Uterus (tissue), 4 donors: ENCODE results near the gene AHR. TPM values are rescaled to one million over a fixed set of nuclear protein-coding genes. Genes with fewer than 3 reads are reported as not detected.

Source experiments
- DNase-seq, 2 donors: peaks; one replicate each; pipeline ENCODE4 v3.0.0-alpha.2; 2019 to 2020
- H3K27ac ChIP-seq, 2 donors: fragments of 200-600 bp; sonication (generic); 1 replicate in 1 of 2; 2 replicates in 1 of 2; pipeline ENCODE4 v1.5.1; 2016 to 2018
- H3K27me3 ChIP-seq, 2 donors: fragments of 200-600 bp; sonication (generic); one replicate each; pipeline ENCODE4 v1.5.1; 2018 to 2019; ENCODE audit warnings: control low read depth in 1 of 2
- H3K36me3 ChIP-seq, 2 donors: fragments of 200-600 bp; sonication (generic); one replicate each; pipeline ENCODE4 v1.5.1; 2019; ENCODE audit warnings: control low read depth in 1 of 2
- H3K4me1 ChIP-seq, 2 donors: fragments of 200-600 bp; sonication (generic); one replicate each; pipeline ENCODE4 v1.5.1; 2018 to 2019; ENCODE audit warnings: control low read depth in 1 of 2
- H3K4me3 ChIP-seq, 2 donors: fragments of 200-600 bp; sonication (generic); 1 replicate in 1 of 2; 2 replicates in 1 of 2; pipeline ENCODE4 v1.5.1; 2018 to 2019; ENCODE audit warnings: mild to moderate bottlenecking in 1 of 2
- H3K9me3 ChIP-seq, 2 donors: fragments of 200-600 bp; sonication (generic); one replicate each; pipeline ENCODE4 v1.5.1; 2019; ENCODE audit warnings: control low read depth in 1 of 2
- CTCF ChIP-seq, 4 experiments: fragments of 200-600 bp in 2 of 4; fragments of 450-650 bp in 2 of 4; sonication (generic) in 2 of 4; IDR thresholded peaks; one replicate each; pipeline ENCODE4 v1.5.1; 2016 to 2019; ENCODE audit warnings: antibody characterized with exemption in 4 of 4, mild to moderate bottlenecking in 2 of 4, moderate library complexity in 1 of 4
- POLR2A ChIP-seq, 2 donors: fragments of 450-650 bp; IDR thresholded peaks; one replicate each; pipeline ENCODE4 v1.6.1; 2016; ENCODE audit warnings: antibody characterized with exemption in 2 of 2, mild to moderate bottlenecking in 1 of 2, moderate library complexity in 1 of 2
- intact Hi-C: fragments of 100-400 bp; cut with DNase I; formaldehyde crosslinking; loops from one replicate; pipeline ENCODE4 v1.15.1; 2023; ENCODE audit warnings: low total_unique reads
- total RNA-seq, 4 donors: library from RNA; depleted of rRNA in 3 of 4; stranded (reverse); fragments of >200 nt in 3 of 4; gene quantifications; one replicate each; pipeline versions ENCODE4 v1.1.0 to v1.2.4, GENCODE V29; 2014 to 2023
- donor health status: DM: yes; HTN: yes; CAD: no.

Gene AHR
- total RNA-seq = 100 to 1,000 TPM in 1 of 4 donors, 10 to 100 TPM in 3; 43.7 to 160 (median 91.5) TPM

GRCh38 chr7:17298102-17298839, at the start of gene AHR:
AHR (plus strand) TSS chr7:17298652; CDS start chr7:17299265, 613 bp downstream.
- DNase-seq = peak; percentile 85 to 93
- no peaks in the 10 kb centered on the region for H3K9me3 ChIP-seq
- peak within 1 kb of the TSS; percentile 56 to 78 for H3K4me3 ChIP-seq
- TF ChIP-seq POLR2A (IDR thresholded peaks at IDR 0.05) = peak; percentile 84 to 86
- TF ChIP-seq CTCF (IDR thresholded peaks at IDR 0.05) = no peak
- peak within 1 kb of the TSS; percentile 76 to 87 for H3K27ac ChIP-seq
- intact Hi-C loops = no loop called here
- H3K36me3 ChIP-seq = no peaks in the 10 kb centered on the region
- H3K27me3 ChIP-seq = no peaks in the 10 kb centered on the region
- H3K4me1 ChIP-seq = no peaks in the 10 kb centered on the region

GRCh38 chr7:17253885-17254284, 44.6 kb upstream of the AHR start:
- TF ChIP-seq CTCF (IDR thresholded peaks at IDR 0.05) = no peak
- TF ChIP-seq POLR2A (IDR thresholded peaks at IDR 0.05) = no peak
- H3K4me3 ChIP-seq = no peak overlapping the region
- no peaks in the 10 kb centered on the region for H3K27me3 ChIP-seq
- no peaks in the 10 kb centered on the region for H3K36me3 ChIP-seq
- DNase-seq = no peak
- intact Hi-C loops = no loop called here
- no peaks in the 10 kb centered on the region for H3K4me1 ChIP-seq
- H3K27ac ChIP-seq = no peak overlapping the region
- no peaks in the 10 kb centered on the region for H3K9me3 ChIP-seq

GRCh38 chr7:17255926-17256325, 42.5 kb upstream of the AHR start:
- Histone ChIP-seq H3K4me3 (no peak overlapping the region), H3K27me3 (no peaks in the 10 kb centered on the region), H3K27ac (no peak overlapping the region), H3K9me3 (no peaks in the 10 kb centered on the region), H3K36me3 (no peaks in the 10 kb centered on the region), H3K4me1 (no peaks in the 10 kb centered on the region)
- DNase-seq = no peak
- no peak for TF ChIP-seq POLR2A (IDR thresholded peaks at IDR 0.05)
- intact Hi-C loops = no loop called here

- intact Hi-C loops = no loop called here
- H3K36me3 ChIP-seq = no peaks in the 10 kb centered on the region
- H3K27me3 ChIP-seq = no peaks in the 10 kb centered on the region
- H3K4me3 ChIP-seq = no peak overlapping the region
- no peaks in the 10 kb centered on the region for H3K9me3 ChIP-seq
- TF ChIP-seq POLR2A (IDR thresholded peaks at IDR 0.05) (no peak), CTCF (IDR thresholded peaks at IDR 0.05) (no peak)
- no peak for DNase-seq
- no peaks in the 10 kb centered on the region for H3K4me1 ChIP-seq
- no peak overlapping the region for H3K27ac ChIP-seq
Measured at GRCh38 chr7:17256375-17256774, 42.1 kb upstream of the AHR start.

- no peak overlapping the region for H3K4me3 ChIP-seq
- TF ChIP-seq CTCF (IDR thresholded peaks at IDR 0.05) (no peak), POLR2A (IDR thresholded peaks at IDR 0.05) (no peak)
- no peaks in the 10 kb centered on the region for H3K27me3 ChIP-seq
- peaks cover 0 to 20% of the 10 kb centered on the region in 2 donors for H3K9me3 ChIP-seq
- H3K36me3 ChIP-seq = no peaks in the 10 kb centered on the region
- no peak overlapping the region for H3K27ac ChIP-seq
- intact Hi-C loops = no loop called here
- no peaks in the 10 kb centered on the region for H3K4me1 ChIP-seq
- no peak for DNase-seq
Measured at GRCh38 chr7:17266565-17266964, 31.9 kb upstream of the AHR start.
